Endothelial cell of umbilical vein (primary cell): ENCODE measurements around the gene MRPS16. TPM values are rescaled to one million over a fixed set of nuclear protein-coding genes. Genes with fewer than 3 reads are reported as not detected.

Experiments used
- BruUV-seq: library from RNA; stranded (reverse); fragments of 400-500 nt; replicated peaks from 2 replicates; lab custom pipeline; 2021; lab: Mats Ljungman, UMichigan
- CTCF ChIA-PET: fragments of 300-600, 350-600 bp; sonication (Branson Sonifier 250); formaldehyde crosslinking; loops from one replicate; lab custom pipeline; 2021; ENCODE audit warnings: antibody characterized with exemption, inconsistent platforms; lab: Charles Lee
- POLR2A ChIA-PET: fragments of 300-600, 350-600 bp; sonication (Branson Sonifier 250); formaldehyde crosslinking; loops from one replicate; lab custom pipeline; 2021; ENCODE audit warnings: antibody characterized with exemption, inconsistent platforms; lab: Charles Lee
- DNase-seq: peaks from one replicate; pipeline ENCODE4 v3.0.0-alpha.2; 2011; ENCODE audit warnings: low read depth, low spot score
- FAIRE-seq: peaks from 2 replicates; lab custom pipeline; 2011; peaks lifted over from hg19 to GRCh38; lab: Jason Lieb, UNC
- H2AFZ ChIP-seq: 2 replicates; pipeline ENCODE4 v1.6.0; 2012; ENCODE audit warnings: low read depth, low read length, control low read depth, inconsistent platforms
- H3K27ac ChIP-seq: 2 replicates; pipeline ENCODE4 v1.5.1; 2011; ENCODE audit warnings: low read depth, mild to moderate bottlenecking, control low read depth, low read length, moderate library complexity; ENCODE audit not compliant: insufficient read depth
- H3K27me3 ChIP-seq, 2 experiments: 2 replicates each; pipeline versions ENCODE4 v1.6.0 to v1.6.1; 2011; ENCODE audit warnings: low read length in 2 of 2, mixed read lengths in 1 of 2; ENCODE audit not compliant: control insufficient read depth in 2 of 2, insufficient read depth in 2 of 2
- H3K36me3 ChIP-seq, 2 experiments: 2 replicates in 1 of 2; 3 replicates in 1 of 2; pipeline ENCODE4 v1.5.1; 2011; ENCODE audit warnings: low read length in 2 of 2, mild to moderate bottlenecking in 1 of 2, moderate library complexity in 1 of 2; ENCODE audit not compliant: control insufficient read depth in 2 of 2, insufficient read depth in 2 of 2; ENCODE audit errors: extremely low read depth in 1 of 2
- H3K4me1 ChIP-seq: 3 replicates; pipeline ENCODE4 v1.5.1; 2011; ENCODE audit warnings: mild to moderate bottlenecking, low read length; ENCODE audit not compliant: control insufficient read depth, insufficient read depth; ENCODE audit errors: extremely low read depth
- H3K4me2 ChIP-seq: 2 replicates; pipeline ENCODE4 v1.6.1; 2011; ENCODE audit warnings: low read length, control low read depth, mixed read lengths; ENCODE audit not compliant: insufficient read depth
- H3K4me3 ChIP-seq, 3 experiments: fragments of 200-600 bp in 1 of 3; sonication (generic), shearing (Covaris generic) in 1 of 3; replicated peaks in 1 of 3; 2 replicates each; pipeline ENCODE4 v1.5.1; 2011 to 2016; ENCODE audit warnings: control low read depth in 3 of 3, low read length in 3 of 3, mild to moderate bottlenecking in 2 of 3, inconsistent platforms in 1 of 3, low read depth in 1 of 3, moderate library complexity in 1 of 3; ENCODE audit not compliant: insufficient read depth in 1 of 3
- H3K79me2 ChIP-seq: 2 replicates; pipeline ENCODE4 v1.6.0; 2012; ENCODE audit warnings: low read length, inconsistent platforms; ENCODE audit not compliant: control insufficient read depth, insufficient read depth
- H3K9ac ChIP-seq: replicated peaks from 2 replicates; pipeline ENCODE3; 2011; ENCODE audit warnings: low read length, control low read depth; ENCODE audit not compliant: insufficient read depth; ENCODE audit errors: extremely low read depth
- H3K9me1 ChIP-seq: replicated peaks from 3 replicates; pipeline ENCODE4 v1.6.0; 2011; ENCODE audit warnings: mild to moderate bottlenecking, low read length; ENCODE audit not compliant: control insufficient read depth, insufficient read depth; ENCODE audit errors: extremely low read depth
- H3K9me3 ChIP-seq: replicated peaks from 2 replicates; pipeline ENCODE4 v1.5.1; 2012; ENCODE audit warnings: low read length, inconsistent platforms; ENCODE audit not compliant: control insufficient read depth, insufficient read depth
- H4K20me1 ChIP-seq: replicated peaks from 2 replicates; pipeline ENCODE3; 2011; ENCODE audit warnings: mild to moderate bottlenecking, low read length; ENCODE audit not compliant: control insufficient read depth, insufficient read depth; ENCODE audit errors: extremely low read depth
- EZH2 ChIP-seq: IDR thresholded peaks from 2 replicates; pipeline ENCODE4 v1.6.1; 2012; ENCODE audit warnings: borderline replicate concordance, low read depth, mild to moderate bottlenecking, moderate library complexity, low read length, inconsistent platforms; ENCODE audit not compliant: severe bottlenecking
- FOS ChIP-seq: IDR thresholded peaks from 2 replicates; pipeline ENCODE4 v1.6.1; 2011; ENCODE audit warnings: mild to moderate bottlenecking, low read length, moderate library complexity, borderline replicate concordance; ENCODE audit not compliant: insufficient read depth
- GATA2 ChIP-seq: IDR thresholded peaks from 2 replicates; pipeline ENCODE4 v1.7.0; 2011; ENCODE audit warnings: low read depth, mild to moderate bottlenecking, moderate library complexity, mixed read lengths, low read length; ENCODE audit not compliant: insufficient read length, insufficient read depth
- JUN ChIP-seq: IDR thresholded peaks from 2 replicates; pipeline ENCODE4 v1.6.1; 2011; ENCODE audit warnings: borderline replicate concordance, low read depth; ENCODE audit not compliant: insufficient read length, insufficient read depth
- MYC ChIP-seq: IDR thresholded peaks from one replicate; pipeline ENCODE4 v1.6.1; 2011; ENCODE audit warnings: mild to moderate bottlenecking, low read depth, low read length
- POLR2A ChIP-seq: IDR thresholded peaks from 2 replicates; pipeline ENCODE4 v1.6.1; 2012; ENCODE audit warnings: low read depth, mild to moderate bottlenecking, control low read depth, low read length
- POLR2AphosphoS5 ChIP-seq: IDR thresholded peaks from 2 replicates; pipeline ENCODE4 v1.6.1; 2012; ENCODE audit warnings: low read depth, mild to moderate bottlenecking, control low read depth, low read length, moderate library complexity; ENCODE audit not compliant: insufficient read depth
- dilution Hi-C: fragments of 300-500 bp; cut with MboI; formaldehyde crosslinking; loops from one replicate; pipeline ENCODE4 v1.15.0; 2019; ENCODE audit warnings: low sequenced_read_pairs; ENCODE audit not compliant: extremely low pct_ligation_motif_present
- intact Hi-C: fragments of 100-400 bp; cut with micrococcal nuclease; formaldehyde crosslinking; loops from one replicate; pipeline ENCODE4 v1.10.0; 2022
- polyA plus RNA-seq, 4 experiments: library from polyadenylated mRNA; depleted of rRNA in 3 of 4; stranded (reverse) in 3 of 4; unstranded in 1 of 4; fragments of >200 nt; gene quantifications; 2 replicates each; pipeline versions ENCODE4 v1.2.1 to v1.2.3, GENCODE V29; 2011 to 2012; ENCODE audit warnings: missing spikeins in 1 of 4
- total RNA-seq: library from RNA; stranded (reverse); gene quantifications from 2 replicates; pipeline ENCODE4 v1.2.3, GENCODE V29; 2021
- TF ChIP-seq, protein P1 (sequence below), 2 donors: IDR thresholded peaks; 1 replicate in 1 of 2; 2 replicates in 1 of 2; pipeline ENCODE4 v1.5.1; 2011; ENCODE audit warnings: low read length in 2 of 2, mild to moderate bottlenecking in 2 of 2, moderate library complexity in 2 of 2, control low read depth in 1 of 2, inconsistent platforms in 1 of 2, low read depth in 1 of 2; ENCODE audit not compliant: insufficient read depth in 1 of 2; ENCODE audit errors: extremely low read depth in 1 of 2
- TF ChIP-seq, protein P2 (sequence below): IDR thresholded peaks from 2 replicates; pipeline ENCODE4 v1.6.1; 2011; ENCODE audit not compliant: insufficient read depth, insufficient read length

MRPS16 gene
- total and polyA plus RNA-seq, 2 donors (not counting 3 experiments of a cell fraction or from before 2014, with no cell fraction given): 86.0 to 161 TPM

DNA sequence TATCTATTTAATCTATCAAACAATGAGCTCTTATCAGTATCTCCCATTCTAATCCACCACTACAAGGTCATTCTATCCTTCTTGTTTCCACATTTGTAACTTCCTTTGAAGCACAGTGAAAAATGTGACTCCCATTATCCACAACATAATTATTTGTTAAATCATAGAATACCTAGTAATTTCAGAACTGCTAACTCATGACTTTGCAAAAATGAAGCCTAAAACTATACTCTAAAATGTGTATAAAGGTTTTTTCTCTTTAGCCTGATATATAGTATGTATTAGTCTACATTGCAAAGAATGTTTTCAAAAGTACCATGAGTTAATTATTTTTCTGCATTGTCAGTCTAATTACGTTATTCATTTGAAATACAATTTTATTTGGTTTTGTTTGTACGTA is 12.0 kb upstream of the MRPS16 start:
- dilution Hi-C loops: no loop called here

DNA sequence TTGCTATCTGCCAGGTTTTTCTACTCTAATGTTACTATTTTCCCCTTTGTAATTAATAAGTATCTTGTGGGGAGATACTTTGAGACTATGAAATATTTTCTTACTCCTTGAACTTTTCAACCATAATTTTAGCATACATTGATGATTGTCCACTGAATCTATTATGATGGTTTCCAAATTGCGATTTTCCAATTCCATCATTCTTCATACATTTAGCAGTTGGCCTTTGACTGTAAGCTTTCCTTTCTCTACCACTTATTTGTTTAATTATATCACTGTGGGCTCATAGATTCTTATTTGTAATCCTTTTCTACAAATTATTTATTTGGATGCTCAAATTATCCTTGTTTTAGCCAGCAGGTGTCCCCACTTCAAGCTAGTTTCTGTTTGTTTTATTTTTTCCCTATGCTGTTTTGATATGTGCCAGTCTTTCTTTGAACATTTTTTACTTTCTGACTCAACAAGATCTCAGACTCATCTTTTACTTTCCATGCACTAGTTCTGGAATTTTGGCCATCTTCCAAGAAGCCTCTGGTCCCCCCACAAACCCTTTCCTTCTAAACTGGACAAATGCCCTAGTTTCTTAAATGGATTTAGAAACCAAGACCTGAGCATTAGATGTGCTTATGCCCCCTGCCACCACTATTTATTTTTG is 11.4 kb upstream of the MRPS16 start:
- no peaks in the 10 kb centered on the region for H3K79me2 ChIP-seq
- H3K27me3 ChIP-seq: peaks cover 4 to 13% of the 10 kb centered on the region in 2 experiments
- intact Hi-C loops: loop anchor here (1.0 kb wide), 1 partner anchor 380 kb away; no protein-coding TSS in a partner anchor
- peaks cover 7% of the 10 kb centered on the region for H3K4me1 ChIP-seq
- CTCF ChIA-PET: interaction anchor here (0.7 to 2.2 kb wide), 30 partner anchors 10 to 384 kb away, joined by 3 to 29 read pairs (median 5); partner anchors contain the start of genes CFAP70, DNAJC9, MRPS16 and PPP3CB
- no peaks in the 10 kb centered on the region for H3K9me1 ChIP-seq
- no peaks in the 10 kb centered on the region for H3K9me3 ChIP-seq
- dilution Hi-C loops: no loop called here
- H3K9ac ChIP-seq: no peak overlapping the region
- H3K27ac ChIP-seq: no peak overlapping the region
- FAIRE-seq: peak; percentile 68
- no peak overlapping the region for H2AFZ ChIP-seq
- H3K4me3 ChIP-seq: no peak overlapping the region
- POLR2A ChIA-PET: interaction anchor here (0.9 kb wide), 1 partner anchor 17 kb away, joined by 3 read pairs; the partner anchor contains the start of gene DNAJC9
- BruUV-seq: no TSS peak
- no peak for TF ChIP-seq POLR2AphosphoS5
- TF ChIP-seq, protein P1, sequence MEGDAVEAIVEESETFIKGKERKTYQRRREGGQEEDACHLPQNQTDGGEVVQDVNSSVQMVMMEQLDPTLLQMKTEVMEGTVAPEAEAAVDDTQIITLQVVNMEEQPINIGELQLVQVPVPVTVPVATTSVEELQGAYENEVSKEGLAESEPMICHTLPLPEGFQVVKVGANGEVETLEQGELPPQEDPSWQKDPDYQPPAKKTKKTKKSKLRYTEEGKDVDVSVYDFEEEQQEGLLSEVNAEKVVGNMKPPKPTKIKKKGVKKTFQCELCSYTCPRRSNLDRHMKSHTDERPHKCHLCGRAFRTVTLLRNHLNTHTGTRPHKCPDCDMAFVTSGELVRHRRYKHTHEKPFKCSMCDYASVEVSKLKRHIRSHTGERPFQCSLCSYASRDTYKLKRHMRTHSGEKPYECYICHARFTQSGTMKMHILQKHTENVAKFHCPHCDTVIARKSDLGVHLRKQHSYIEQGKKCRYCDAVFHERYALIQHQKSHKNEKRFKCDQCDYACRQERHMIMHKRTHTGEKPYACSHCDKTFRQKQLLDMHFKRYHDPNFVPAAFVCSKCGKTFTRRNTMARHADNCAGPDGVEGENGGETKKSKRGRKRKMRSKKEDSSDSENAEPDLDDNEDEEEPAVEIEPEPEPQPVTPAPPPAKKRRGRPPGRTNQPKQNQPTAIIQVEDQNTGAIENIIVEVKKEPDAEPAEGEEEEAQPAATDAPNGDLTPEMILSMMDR (IDR thresholded peaks at IDR 0.05; ENCODE audit: extremely low read depth in 1 of 2, insufficient read depth in 1 of 2, low read depth in 1 of 2, low read length in 2 of 2): peak; percentile 39 to 51
- TF ChIP-seq POLR2A: no peak
- TF ChIP-seq EZH2: no peak
- H3K36me3 ChIP-seq: no peaks in the 10 kb centered on the region
- no peak overlapping the region for H3K4me2 ChIP-seq
- no peaks in the 10 kb centered on the region for H4K20me1 ChIP-seq
- DNase-seq: peak; percentile 53

More for the DNA sequence above, 12.0 kb upstream of the MRPS16 start:
- Histone ChIP-seq H3K27me3 (peaks cover 4 to 15% of the 10 kb centered on the region in 2 experiments), H3K27ac (no peak overlapping the region), H3K9me1 (no peaks in the 10 kb centered on the region), H3K4me2 (no peak overlapping the region), H3K9ac (no peak overlapping the region), H2AFZ (no peak overlapping the region), H3K9me3 (no peaks in the 10 kb centered on the region), H4K20me1 (no peaks in the 10 kb centered on the region), H3K36me3 (no peaks in the 10 kb centered on the region), H3K4me1 (peaks cover 7% of the 10 kb centered on the region), H3K4me3 (no peak overlapping the region), H3K79me2 (no peaks in the 10 kb centered on the region)
- POLR2A ChIA-PET: interaction anchor here (0.9 kb wide), 1 partner anchor 18 kb away, joined by 3 read pairs; the partner anchor contains the start of gene DNAJC9
- no peak for DNase-seq
- no peak for FAIRE-seq
- TF ChIP-seq MYC (no peak), POLR2A (no peak), GATA2 (no peak), EZH2 (no peak), JUN (no peak), FOS (no peak)
- TF ChIP-seq, protein P2, sequence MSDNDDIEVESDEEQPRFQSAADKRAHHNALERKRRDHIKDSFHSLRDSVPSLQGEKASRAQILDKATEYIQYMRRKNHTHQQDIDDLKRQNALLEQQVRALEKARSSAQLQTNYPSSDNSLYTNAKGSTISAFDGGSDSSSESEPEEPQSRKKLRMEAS: no peak
- intact Hi-C loops: loop anchor here (1.0 kb wide), 1 partner anchor 380 kb away; no protein-coding TSS in a partner anchor
- CTCF ChIA-PET: interaction anchor here (0.7 to 2.2 kb wide), 24 partner anchors 9 to 380 kb away, joined by 3 to 29 read pairs (median 5); partner anchors contain the start of genes CFAP70, DNAJC9, MRPS16 and PPP3CB
- no TSS peak for BruUV-seq
